ENCODE data around the gene LRRC55.

GRCh38 chr11:57240757-57241156, 59.0 kb downstream of the LRRC55 start:
- no peak for TF ChIP-seq CTCF (IDR thresholded peaks at IDR 0.05; ENCODE audit: poor library complexity)
- TF ChIP-seq EZH2 (IDR thresholded peaks at IDR 0.05; ENCODE audit: borderline replicate concordance) = no peak
- TF ChIP-seq EZH2phosphoT487 (IDR thresholded peaks at IDR 0.05; ENCODE audit: low read depth, severe bottlenecking, unreplicated experiment) = no peak

Measured in hepatocyte (in vitro differentiated cells).